D721Med (cell line): Measurements from ENCODE around the gene B9D1.

ENCODE experiments used
- DNase-seq: peaks from one replicate; pipeline ENCODE4 v3.0.0; 2011; ENCODE audit warnings: low spot score; ENCODE audit not compliant: insufficient read length
- FAIRE-seq: peaks from 2 replicates; lab custom pipeline; 2011; peaks lifted over from hg19 to GRCh38; lab: Jason Lieb, UNC
- TF ChIP-seq, protein P1 (sequence below): IDR thresholded peaks from 2 replicates; pipeline ENCODE4 v1.5.1; 2012; ENCODE audit warnings: mild to moderate bottlenecking, control low read depth; ENCODE audit not compliant: insufficient read depth; ENCODE audit errors: missing control alignments

Gene B9D1

DNA sequence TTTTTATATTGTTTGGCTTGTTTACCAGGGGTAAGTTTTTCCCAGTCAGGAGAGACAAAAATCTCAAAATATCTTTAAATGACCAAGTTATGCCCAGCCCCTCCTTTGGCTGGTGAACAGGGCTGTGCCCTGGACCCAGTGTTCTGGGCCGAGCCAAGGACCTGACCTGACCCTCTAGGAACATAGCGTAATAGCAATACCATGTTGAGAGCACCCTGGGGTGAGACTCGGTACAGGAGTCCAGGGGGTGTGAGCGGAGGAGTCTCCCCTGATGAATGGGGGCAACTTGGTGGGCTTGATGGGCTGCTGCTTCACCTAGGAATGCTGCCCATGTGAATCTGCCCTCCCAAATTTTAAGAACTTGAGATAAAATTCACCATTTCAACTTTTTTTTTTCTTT is 47.4 kb downstream of the B9D1 start:
- TF ChIP-seq, protein P1, sequence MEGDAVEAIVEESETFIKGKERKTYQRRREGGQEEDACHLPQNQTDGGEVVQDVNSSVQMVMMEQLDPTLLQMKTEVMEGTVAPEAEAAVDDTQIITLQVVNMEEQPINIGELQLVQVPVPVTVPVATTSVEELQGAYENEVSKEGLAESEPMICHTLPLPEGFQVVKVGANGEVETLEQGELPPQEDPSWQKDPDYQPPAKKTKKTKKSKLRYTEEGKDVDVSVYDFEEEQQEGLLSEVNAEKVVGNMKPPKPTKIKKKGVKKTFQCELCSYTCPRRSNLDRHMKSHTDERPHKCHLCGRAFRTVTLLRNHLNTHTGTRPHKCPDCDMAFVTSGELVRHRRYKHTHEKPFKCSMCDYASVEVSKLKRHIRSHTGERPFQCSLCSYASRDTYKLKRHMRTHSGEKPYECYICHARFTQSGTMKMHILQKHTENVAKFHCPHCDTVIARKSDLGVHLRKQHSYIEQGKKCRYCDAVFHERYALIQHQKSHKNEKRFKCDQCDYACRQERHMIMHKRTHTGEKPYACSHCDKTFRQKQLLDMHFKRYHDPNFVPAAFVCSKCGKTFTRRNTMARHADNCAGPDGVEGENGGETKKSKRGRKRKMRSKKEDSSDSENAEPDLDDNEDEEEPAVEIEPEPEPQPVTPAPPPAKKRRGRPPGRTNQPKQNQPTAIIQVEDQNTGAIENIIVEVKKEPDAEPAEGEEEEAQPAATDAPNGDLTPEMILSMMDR = no peak
- DNase-seq (no peak), FAIRE-seq (no peak)

DNA sequence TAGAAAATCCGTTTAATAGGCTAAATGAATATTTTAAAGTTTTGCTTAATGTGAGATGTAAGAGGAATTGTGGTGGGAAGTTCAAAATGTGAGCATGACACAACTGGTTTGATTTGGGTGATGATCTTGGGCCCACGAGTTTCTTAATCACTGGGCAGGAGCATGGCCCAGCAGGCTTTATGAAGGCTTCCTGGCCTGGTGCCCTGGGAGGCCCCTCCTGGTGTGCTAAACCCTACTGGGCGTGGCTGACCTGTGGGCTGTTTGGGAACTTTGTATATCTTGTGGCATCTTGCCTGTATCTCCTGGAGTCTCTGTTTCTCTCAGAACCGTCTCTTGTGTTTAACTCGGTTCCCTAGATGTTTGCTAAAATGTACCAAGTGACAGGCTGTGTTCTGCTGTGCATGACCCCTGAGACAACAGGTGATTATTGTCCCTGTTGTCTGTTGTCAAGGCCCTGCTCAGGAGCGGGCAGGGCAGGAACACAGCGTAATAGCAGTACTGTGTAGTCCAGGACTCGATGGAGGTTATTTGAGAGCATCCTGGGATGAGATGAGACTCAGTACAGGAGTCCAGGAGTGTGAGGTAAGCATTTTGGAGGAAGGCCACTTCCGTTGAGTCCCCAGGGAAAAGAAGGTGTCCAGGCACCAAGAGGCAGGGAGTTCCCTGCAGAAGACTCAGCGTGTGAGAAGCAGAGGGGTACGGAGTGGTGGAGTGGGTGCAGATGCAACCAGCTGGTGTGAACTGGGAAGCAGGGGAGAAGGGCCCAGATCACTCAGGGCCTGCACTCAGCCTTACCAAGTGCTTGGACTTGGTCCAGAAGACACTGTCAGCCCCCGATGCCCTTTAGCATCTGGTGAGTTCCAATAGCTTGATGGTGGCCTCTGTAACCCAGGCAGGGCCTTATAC is 48.5 kb downstream of the B9D1 start:
- no peak for FAIRE-seq
- TF ChIP-seq, protein P1 = no peak
- DNase-seq = no peak

DNA sequence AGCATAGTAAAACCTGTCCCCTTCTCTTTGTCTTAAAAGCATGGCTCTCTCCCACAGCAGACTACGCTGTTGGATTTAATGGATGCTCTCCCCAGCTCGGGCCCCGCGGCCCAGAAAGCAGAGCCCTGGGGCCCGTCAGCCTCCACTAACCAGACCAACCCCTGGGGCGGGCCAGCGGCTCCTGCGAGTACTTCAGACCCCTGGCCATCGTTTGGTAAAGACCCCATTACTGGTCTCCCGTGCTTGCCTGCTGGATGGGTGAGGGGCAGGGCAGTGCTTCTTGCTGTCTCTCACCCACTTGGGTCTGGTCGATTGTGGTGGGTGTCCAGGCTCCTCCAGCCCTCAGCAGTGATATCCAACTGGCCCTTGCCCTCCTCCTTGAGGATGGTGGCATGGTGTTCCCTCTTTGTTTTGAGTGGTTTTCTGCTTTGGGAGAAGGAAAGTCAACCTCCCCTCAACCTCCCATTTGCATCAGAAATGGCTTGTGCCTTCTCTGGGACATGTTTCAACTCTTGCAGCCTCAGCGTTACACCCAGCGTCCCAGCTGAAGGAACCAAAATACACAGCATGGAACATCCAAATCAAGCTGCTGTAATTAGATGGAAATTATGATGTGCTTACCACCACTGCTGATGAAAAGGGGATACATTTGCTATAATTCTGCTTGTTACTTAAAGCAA is 49.3 kb downstream of the B9D1 start:
- DNase-seq (no peak), FAIRE-seq (no peak)
- TF ChIP-seq, protein P1 = no peak

DNA sequence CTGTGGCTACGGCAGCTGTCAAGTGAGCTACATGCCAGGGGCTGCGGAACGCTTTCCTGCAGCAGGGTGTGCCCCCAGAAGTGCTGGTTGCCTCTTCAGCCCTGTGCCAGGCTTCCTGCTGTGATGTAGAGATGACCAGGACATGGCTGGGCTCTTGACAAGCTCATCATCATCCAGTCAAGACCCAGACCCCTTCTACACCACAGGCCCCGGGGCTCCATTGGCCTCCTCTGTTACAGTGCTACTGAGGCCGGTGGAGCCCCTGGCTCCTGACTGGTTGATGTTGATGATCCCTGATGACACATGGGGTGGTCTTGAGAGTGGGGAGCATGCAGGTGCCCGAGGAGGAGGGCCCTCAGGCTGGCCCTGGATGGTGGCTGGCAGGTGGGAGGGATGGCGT is 50.1 kb downstream of the B9D1 start:
- FAIRE-seq (no peak), DNase-seq (no peak)
- TF ChIP-seq, protein P1 = no peak

DNA sequence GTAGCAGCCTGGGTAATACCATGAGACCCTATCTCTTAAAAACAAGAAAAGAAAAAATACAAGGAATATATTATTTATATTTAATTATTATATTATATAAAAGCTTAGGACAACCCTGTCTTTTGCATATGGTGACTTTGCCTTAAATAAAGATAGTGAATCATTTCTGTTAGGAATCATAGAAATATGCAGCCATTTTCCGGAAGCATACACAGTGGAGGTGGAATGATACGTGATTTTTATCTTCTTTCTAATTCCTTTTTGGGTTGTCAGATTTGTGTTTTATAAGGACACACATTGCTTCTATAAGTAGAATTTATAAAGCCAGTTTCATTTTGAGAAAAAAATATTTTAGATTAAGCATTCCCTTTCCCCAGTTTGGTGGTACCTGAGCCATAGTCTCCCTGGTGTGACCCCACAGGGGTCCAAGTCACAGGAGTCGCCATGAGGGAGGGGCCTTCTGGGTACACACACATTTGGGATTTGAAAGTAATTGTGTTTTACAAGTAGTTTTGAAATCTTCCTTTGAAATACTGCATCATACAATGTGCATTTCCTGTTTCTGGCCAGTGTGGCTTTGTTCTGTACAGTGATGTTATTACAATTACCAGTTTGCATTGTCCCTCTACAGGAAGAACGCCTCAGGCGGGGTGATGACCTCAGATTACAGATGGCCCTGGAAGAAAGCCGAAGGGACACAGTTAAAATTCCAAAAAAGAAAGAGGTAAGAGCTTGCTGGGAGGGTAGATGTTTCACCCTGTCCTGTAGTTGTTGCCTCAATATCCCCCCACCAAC is 50.9 kb downstream of the B9D1 start:
- DNase-seq (no peak), FAIRE-seq (no peak)
- TF ChIP-seq, protein P1 = no peak

DNA sequence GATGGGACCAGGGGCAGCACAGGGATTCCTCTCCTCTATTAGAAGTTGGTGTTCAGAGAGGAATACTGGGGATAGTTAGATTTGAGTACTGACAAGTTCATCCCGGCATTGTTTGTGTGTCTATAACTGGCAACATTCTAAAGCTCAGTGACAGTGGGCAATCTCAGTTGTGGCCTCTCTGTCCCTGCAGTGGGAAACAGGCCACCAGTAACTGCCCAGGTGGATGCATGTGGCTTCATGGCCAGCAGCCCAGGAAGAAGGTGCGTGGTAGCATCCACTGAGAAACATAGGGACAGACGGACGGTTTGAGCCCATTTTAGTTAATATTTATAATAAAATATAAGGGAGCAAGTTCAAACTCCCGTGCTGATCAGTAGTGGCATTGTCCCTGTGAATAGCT is 51.5 kb downstream of the B9D1 start:
- FAIRE-seq (no peak), DNase-seq (no peak)
- TF ChIP-seq, protein P1 = no peak
